Lower leg skin (tissue), 4 donors: ENCODE data around the gene ANGPTL2. TPM values are rescaled to one million over a fixed set of nuclear protein-coding genes. Genes with fewer than 3 reads are reported as not detected.

Experiments used
- DNase-seq, 2 donors: peaks; one replicate each; pipeline ENCODE4 v3.0.0-alpha.2; 2019; ENCODE audit warnings: low spot score in 2 of 2
- H3K4me3 ChIP-seq: fragments of 200-600 bp; sonication (generic); 2 replicates; pipeline ENCODE4 v1.5.1; 2017; ENCODE audit warnings: mild to moderate bottlenecking, low read depth; ENCODE audit not compliant: poor library complexity, severe bottlenecking
- POLR2A ChIP-seq, 2 donors: fragments of 450-650 bp; IDR thresholded peaks; one replicate each; pipeline ENCODE4 v1.6.1; 2016 to 2017; ENCODE audit warnings: antibody characterized with exemption in 2 of 2, mild to moderate bottlenecking in 1 of 2, moderate library complexity in 1 of 2
- WGBS, 2 donors: methylation state at CpG; one replicate each; pipeline ENCODE4 v1.1.5; 2018; 5-methylcytosine and 5-hydroxymethylcytosine counted together
- intact Hi-C: fragments of 100-400 bp; cut with DNase I; formaldehyde crosslinking; loops from one replicate; pipeline ENCODE4 v1.15.0; 2023; ENCODE audit warnings: low total_unique reads
- total RNA-seq, 4 donors: library from RNA; depleted of rRNA; stranded (reverse); fragments of >200 nt; gene quantifications; one replicate each; pipeline ENCODE4 v1.1.0, GENCODE V29; 2016
- TF ChIP-seq, protein P1 (sequence below), 3 donors: fragments of 450-650 bp; IDR thresholded peaks; one replicate each; pipeline ENCODE4 v1.5.1; 2016; ENCODE audit warnings: antibody characterized with exemption in 3 of 3, mild to moderate bottlenecking in 3 of 3, moderate library complexity in 2 of 3

Gene ANGPTL2
- total RNA-seq, 4 donors from 2014 or later: 10.5 to 37.8 (median 18.5) TPM

DNA sequence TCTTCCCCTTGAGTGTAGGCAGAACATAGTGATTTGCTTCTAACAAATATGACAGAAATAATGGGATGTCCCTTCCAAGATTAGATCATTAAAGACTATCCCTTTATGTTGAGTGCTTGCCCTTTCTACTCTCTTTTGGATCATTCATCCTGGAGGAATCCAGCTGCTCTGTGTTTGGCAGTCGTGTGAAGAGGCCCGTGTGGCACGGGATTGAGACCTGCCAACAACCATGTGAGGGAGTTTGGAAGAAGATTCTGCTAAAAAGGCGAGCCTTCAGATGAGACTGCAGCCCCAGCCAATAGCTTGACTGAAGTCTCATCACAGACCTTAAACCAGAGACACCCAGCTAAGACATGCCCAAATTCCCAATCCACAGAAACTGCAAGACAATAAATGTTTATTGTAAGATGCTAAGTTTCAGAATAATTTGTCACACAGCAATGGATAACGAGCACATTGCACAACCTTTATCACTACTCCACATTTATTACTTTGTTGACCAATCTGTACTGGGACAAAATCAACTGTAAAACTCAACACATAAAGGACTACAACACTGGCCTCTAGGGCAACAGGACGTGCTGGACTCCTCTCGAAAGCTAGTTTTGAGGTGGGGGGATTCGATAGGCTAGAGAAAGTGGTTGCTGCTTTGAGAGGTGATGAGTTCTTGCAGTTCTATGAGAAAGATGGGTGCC lies 42.8 kb downstream of the ANGPTL2 start:
- WGBS, 2 donors: 86 to 88% methylated on average over 8 of the region's 8 CpGs
- intact Hi-C loops: no loop called here
- no peak for TF ChIP-seq POLR2A (IDR thresholded peaks at IDR 0.05)
- TF ChIP-seq, protein P1, sequence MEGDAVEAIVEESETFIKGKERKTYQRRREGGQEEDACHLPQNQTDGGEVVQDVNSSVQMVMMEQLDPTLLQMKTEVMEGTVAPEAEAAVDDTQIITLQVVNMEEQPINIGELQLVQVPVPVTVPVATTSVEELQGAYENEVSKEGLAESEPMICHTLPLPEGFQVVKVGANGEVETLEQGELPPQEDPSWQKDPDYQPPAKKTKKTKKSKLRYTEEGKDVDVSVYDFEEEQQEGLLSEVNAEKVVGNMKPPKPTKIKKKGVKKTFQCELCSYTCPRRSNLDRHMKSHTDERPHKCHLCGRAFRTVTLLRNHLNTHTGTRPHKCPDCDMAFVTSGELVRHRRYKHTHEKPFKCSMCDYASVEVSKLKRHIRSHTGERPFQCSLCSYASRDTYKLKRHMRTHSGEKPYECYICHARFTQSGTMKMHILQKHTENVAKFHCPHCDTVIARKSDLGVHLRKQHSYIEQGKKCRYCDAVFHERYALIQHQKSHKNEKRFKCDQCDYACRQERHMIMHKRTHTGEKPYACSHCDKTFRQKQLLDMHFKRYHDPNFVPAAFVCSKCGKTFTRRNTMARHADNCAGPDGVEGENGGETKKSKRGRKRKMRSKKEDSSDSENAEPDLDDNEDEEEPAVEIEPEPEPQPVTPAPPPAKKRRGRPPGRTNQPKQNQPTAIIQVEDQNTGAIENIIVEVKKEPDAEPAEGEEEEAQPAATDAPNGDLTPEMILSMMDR (IDR thresholded peaks at IDR 0.05): no peak
- no peak overlapping the region for H3K4me3 ChIP-seq
- DNase-seq: no peak

GRCh38 chr9:127078988-127079387 lies 43.4 kb downstream of the ANGPTL2 start:
- H3K4me3 ChIP-seq: no peak overlapping the region
- WGBS, 2 donors: 95 to 100% methylated on average over 1 of the region's 1 CpG
- intact Hi-C loops: no loop called here
- DNase-seq: no peak
- TF ChIP-seq, protein P1 (IDR thresholded peaks at IDR 0.05): no peak
- no peak for TF ChIP-seq POLR2A (IDR thresholded peaks at IDR 0.05)

DNA sequence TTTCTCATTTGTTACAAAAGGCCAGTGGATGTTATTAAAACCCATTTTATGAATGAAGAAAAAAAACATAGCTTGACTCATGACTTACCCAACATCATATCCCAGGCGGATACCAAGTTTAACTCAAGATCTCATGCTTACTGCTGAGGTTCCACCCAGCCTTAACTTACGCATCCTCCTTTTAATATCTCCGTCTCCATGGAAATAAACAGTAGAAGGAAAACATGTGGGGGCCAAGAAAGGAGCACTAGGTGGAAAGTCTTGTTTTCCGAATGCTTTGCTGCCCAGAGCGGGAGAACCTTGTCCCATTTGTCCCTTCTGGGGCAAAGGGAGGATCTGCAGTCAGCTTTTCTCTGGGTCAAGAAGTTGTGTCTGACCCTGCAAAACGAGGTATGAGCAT lies 44.1 kb downstream of the ANGPTL2 start:
- intact Hi-C loops: no loop called here
- TF ChIP-seq POLR2A (IDR thresholded peaks at IDR 0.05): no peak
- TF ChIP-seq, protein P1 (IDR thresholded peaks at IDR 0.05): no peak
- no peak for DNase-seq
- 83 to 96% methylated on average over 6 of the region's 6 CpGs for WGBS, 2 donors
- no peak overlapping the region for H3K4me3 ChIP-seq

DNA sequence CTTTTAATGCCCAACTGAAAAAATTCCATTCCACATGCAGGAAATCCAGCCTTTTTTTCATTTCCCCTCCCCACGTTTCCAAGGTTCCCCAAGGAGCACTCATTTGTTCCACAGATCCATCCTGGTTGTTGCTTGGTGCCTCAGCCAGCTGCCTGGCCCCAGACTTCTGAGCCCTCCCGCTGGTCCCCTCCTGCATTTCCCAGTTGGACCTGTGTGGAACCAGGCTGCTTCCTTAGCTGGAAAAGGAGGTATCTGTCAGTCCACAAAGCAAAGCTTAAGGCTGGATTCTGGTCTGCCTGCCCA lies 44.8 kb downstream of the ANGPTL2 start:
- DNase-seq: no peak
- 76 to 81% methylated on average over 2 of the region's 2 CpGs for WGBS, 2 donors

DNA sequence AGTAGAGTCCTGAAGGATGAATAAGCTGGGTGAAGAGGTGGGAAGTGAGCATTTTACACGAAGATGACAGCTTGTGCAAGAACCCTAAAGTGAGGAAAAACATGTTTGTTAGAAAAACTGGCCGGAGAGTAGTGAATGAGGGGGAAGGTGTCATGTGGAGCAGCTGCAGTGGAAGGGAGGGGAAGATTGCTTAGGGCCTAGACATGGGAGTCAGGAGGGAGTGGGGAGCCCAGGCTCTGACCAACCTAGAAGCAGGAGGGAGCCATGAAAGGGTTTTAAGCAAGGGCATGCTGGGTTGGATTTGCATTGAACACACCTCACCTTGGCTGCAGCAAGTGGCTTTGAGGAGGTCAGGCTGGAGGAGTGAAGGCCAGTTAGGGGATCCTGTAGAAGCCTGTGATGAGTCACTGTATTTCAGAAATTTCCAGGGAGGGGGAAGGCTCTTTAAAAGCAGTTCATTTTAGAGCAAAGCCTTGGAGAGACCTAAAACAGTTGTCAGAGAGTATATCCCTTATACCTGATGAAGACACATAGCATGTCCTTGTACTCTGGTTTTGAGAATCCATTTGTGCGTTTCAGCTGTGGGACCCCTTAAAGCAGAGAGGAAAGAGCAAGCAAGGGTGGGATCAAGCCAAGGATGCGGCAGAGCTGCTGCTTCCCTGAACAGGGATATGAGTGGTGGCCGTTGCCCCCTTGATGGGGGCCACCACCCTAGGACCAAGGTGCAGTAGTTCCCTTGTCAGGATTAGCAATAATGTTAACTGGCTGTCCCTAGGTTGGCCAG lies 45.4 kb downstream of the ANGPTL2 start:
- TF ChIP-seq, protein P1 (IDR thresholded peaks at IDR 0.05): no peak
- TF ChIP-seq POLR2A (IDR thresholded peaks at IDR 0.05): no peak
- H3K4me3 ChIP-seq: no peak overlapping the region
- DNase-seq: no peak
- 81 to 91% methylated on average over 5 of the region's 5 CpGs for WGBS, 2 donors
- intact Hi-C loops: no loop called here

More for the DNA sequence above, 44.8 kb downstream of the ANGPTL2 start:
- TF ChIP-seq POLR2A (IDR thresholded peaks at IDR 0.05): no peak
- TF ChIP-seq, protein P1 (IDR thresholded peaks at IDR 0.05): no peak
- intact Hi-C loops: no loop called here
- no peak overlapping the region for H3K4me3 ChIP-seq
